ENCODE data around the gene ACD. TPM values are rescaled to one million over a fixed set of nuclear protein-coding genes. Genes with fewer than 3 reads are reported as not detected.

ACD gene
- total RNA-seq, 1 donor from 2014 or later, result 7.1 TPM

- no peak for TF ChIP-seq CTCF (IDR thresholded peaks at IDR 0.05; ENCODE audit: borderline replicate concordance)
- Histone ChIP-seq H3K27ac (replicated peaks) (peak overlapping the region; percentile 27), H3K27me3 (ENCODE audit: low read depth) (no peaks in the 10 kb centered on the region), H3K4me1 (peaks cover 33% of the 10 kb centered on the region), H3K4me3 (no peak overlapping the region), H3K9me3 (replicated peaks) (no peaks in the 10 kb centered on the region), H3K36me3 (peaks cover 5% of the 10 kb centered on the region)
- DNase-seq, result no peak
- intact Hi-C loops (cut with micrococcal nuclease), result loop anchor here (10.0 kb wide), 1 partner anchor 129 kb away; the partner anchor contains the start of genes RANBP10 and TSNAXIP1
Observed at GRCh38 chr16:67675999-67676398, 15.9 kb upstream of the ACD start.

GRCh38 chr16:67675579-67675935, 15.5 kb upstream of the ACD start:
- no peak for TF ChIP-seq CTCF (IDR thresholded peaks at IDR 0.05; ENCODE audit: borderline replicate concordance)
- intact Hi-C loops (cut with micrococcal nuclease), result loop anchor here (10.0 kb wide), 1 partner anchor 129 kb away; the partner anchor contains the start of genes RANBP10 and TSNAXIP1
- no peak overlapping the region for H3K27ac ChIP-seq (replicated peaks)
- DNase-seq, result no peak
- H3K9me3 ChIP-seq (replicated peaks), result no peaks in the 10 kb centered on the region
- no peaks in the 10 kb centered on the region for H3K27me3 ChIP-seq (ENCODE audit: low read depth)
- H3K4me3 ChIP-seq, result no peak overlapping the region
- peaks cover 33% of the 10 kb centered on the region for H3K4me1 ChIP-seq
- peaks cover 5% of the 10 kb centered on the region for H3K36me3 ChIP-seq

- TF ChIP-seq CTCF (IDR thresholded peaks at IDR 0.05; ENCODE audit: borderline replicate concordance), result no peak
- H3K9me3 ChIP-seq (replicated peaks), result no peaks in the 10 kb centered on the region
- H3K36me3 ChIP-seq, result peaks cover 3% of the 10 kb centered on the region
- H3K27ac ChIP-seq (replicated peaks), result peak overlapping the region; percentile 87
- peaks cover 33% of the 10 kb centered on the region for H3K4me1 ChIP-seq
- H3K4me3 ChIP-seq, result no peak overlapping the region
- no peak for DNase-seq
- intact Hi-C loops (cut with micrococcal nuclease), result loop anchor here (10.0 kb wide), 1 partner anchor 130 kb away; the partner anchor contains the start of genes RANBP10 and TSNAXIP1
- no peaks in the 10 kb centered on the region for H3K27me3 ChIP-seq (ENCODE audit: low read depth)
Observed at GRCh38 chr16:67674851-67675578, 15.0 kb upstream of the ACD start.

- Histone ChIP-seq H3K27me3 (ENCODE audit: low read depth) (no peaks in the 10 kb centered on the region), H3K9me3 (replicated peaks) (no peaks in the 10 kb centered on the region), H3K27ac (replicated peaks) (peak overlapping the region; percentile 87), H3K4me3 (peak overlapping the region; percentile 23), H3K4me1 (peaks cover 33% of the 10 kb centered on the region), H3K36me3 (no peaks in the 10 kb centered on the region)
- TF ChIP-seq CTCF (IDR thresholded peaks at IDR 0.05; ENCODE audit: borderline replicate concordance), result no peak
- intact Hi-C loops (cut with micrococcal nuclease), result loop anchor here (10.0 kb wide), 1 partner anchor 131 kb away; the partner anchor contains the start of genes RANBP10 and TSNAXIP1
- peak; percentile 74 for DNase-seq
Observed at GRCh38 chr16:67673712-67674580, 13.9 kb upstream of the ACD start.
